ENCODE measurements around the gene EZR. TPM values are rescaled to one million over a fixed set of nuclear protein-coding genes. Genes with fewer than 3 reads are reported as not detected.

EZR gene
- total and polyA plus RNA-seq, 11 donors = 114 to 541 (median 161) TPM

- TF ChIP-seq, protein P1, sequence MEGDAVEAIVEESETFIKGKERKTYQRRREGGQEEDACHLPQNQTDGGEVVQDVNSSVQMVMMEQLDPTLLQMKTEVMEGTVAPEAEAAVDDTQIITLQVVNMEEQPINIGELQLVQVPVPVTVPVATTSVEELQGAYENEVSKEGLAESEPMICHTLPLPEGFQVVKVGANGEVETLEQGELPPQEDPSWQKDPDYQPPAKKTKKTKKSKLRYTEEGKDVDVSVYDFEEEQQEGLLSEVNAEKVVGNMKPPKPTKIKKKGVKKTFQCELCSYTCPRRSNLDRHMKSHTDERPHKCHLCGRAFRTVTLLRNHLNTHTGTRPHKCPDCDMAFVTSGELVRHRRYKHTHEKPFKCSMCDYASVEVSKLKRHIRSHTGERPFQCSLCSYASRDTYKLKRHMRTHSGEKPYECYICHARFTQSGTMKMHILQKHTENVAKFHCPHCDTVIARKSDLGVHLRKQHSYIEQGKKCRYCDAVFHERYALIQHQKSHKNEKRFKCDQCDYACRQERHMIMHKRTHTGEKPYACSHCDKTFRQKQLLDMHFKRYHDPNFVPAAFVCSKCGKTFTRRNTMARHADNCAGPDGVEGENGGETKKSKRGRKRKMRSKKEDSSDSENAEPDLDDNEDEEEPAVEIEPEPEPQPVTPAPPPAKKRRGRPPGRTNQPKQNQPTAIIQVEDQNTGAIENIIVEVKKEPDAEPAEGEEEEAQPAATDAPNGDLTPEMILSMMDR (IDR thresholded peaks at IDR 0.05) = no peak
- no peak for TF ChIP-seq POLR2A (IDR thresholded peaks at IDR 0.05)
- intact Hi-C loops (cut with DNase I) = loop anchor here in 1 of 10 donors (10.0 kb wide), 1 partner anchor 878 kb away; no protein-coding TSS in a partner anchor
- H3K36me3 ChIP-seq = peaks cover 0 to 76% (median 72%) of the 10 kb centered on the region in 9 donors
- no peak for ATAC-seq
- H3K4me3 ChIP-seq = no peak overlapping the region
- no peaks in the 10 kb centered on the region for H3K9me3 ChIP-seq
- H3K27ac ChIP-seq = no peak overlapping the region
- WGBS, 4 donors = 71 to 84% (median 79%) methylated on average over 6 of the region's 6 CpGs
- peaks cover 0 to 25% (median 9%) of the 10 kb centered on the region in 12 donors for H3K4me1 ChIP-seq
- no peaks in the 10 kb centered on the region for H3K27me3 ChIP-seq
- DNase-seq = no peak
Measured at GRCh38 chr6:158786645-158787304, 32.4 kb downstream of the EZR start.

- no peak for DNase-seq
- intact Hi-C loops (cut with DNase I) = loop anchor here in 1 of 10 donors (10.0 kb wide), 1 partner anchor 880 kb away; no protein-coding TSS in a partner anchor
Measured at GRCh38 chr6:158785036-158785435, 34.1 kb downstream of the EZR start.

GRCh38 chr6:158784505-158784904 lies 34.7 kb downstream of the EZR start:
- WGBS, 4 donors = 79 to 89% (median 80%) methylated on average over 6 of the region's 6 CpGs
- Histone ChIP-seq H3K27ac (no peak overlapping the region), H3K36me3 (peaks cover 0 to 99% (median 94%) of the 10 kb centered on the region in 9 donors), H3K4me1 (peaks cover 0 to 6% (median 4%) of the 10 kb centered on the region in 12 donors), H3K27me3 (no peaks in the 10 kb centered on the region), H3K4me3 (no peak overlapping the region), H3K9me3 (no peaks in the 10 kb centered on the region)
- ATAC-seq = no peak
- TF ChIP-seq POLR2A (IDR thresholded peaks at IDR 0.05) = no peak
- TF ChIP-seq, protein P1 (IDR thresholded peaks at IDR 0.05) = no peak
- DNase-seq = no peak
- intact Hi-C loops (cut with DNase I) = loop anchor here in 1 of 10 donors (10.0 kb wide), 1 partner anchor 880 kb away; no protein-coding TSS in a partner anchor

More at GRCh38 chr6:158785036-158785435, 34.1 kb downstream of the EZR start:
- no peak for ATAC-seq
- WGBS, 4 donors = 88 to 96% (median 94%) methylated on average over 12 of the region's 12 CpGs
- Histone ChIP-seq H3K4me3 (no peak overlapping the region), H3K36me3 (peaks cover 0 to 93% (median 90%) of the 10 kb centered on the region in 9 donors), H3K27ac (no peak overlapping the region), H3K9me3 (no peaks in the 10 kb centered on the region), H3K27me3 (no peaks in the 10 kb centered on the region), H3K4me1 (peaks cover 0 to 11% (median 8%) of the 10 kb centered on the region in 12 donors)
- TF ChIP-seq, protein P1 (IDR thresholded peaks at IDR 0.05) = no peak
- TF ChIP-seq POLR2A (IDR thresholded peaks at IDR 0.05) = no peak

GRCh38 chr6:158783851-158784250 lies 35.3 kb downstream of the EZR start:
- Histone ChIP-seq H3K4me3 (no peak overlapping the region), H3K4me1 (peaks cover 0 to 4% (median 0%) of the 10 kb centered on the region in 12 donors), H3K36me3 (peaks cover 0 to 100% (median 97%) of the 10 kb centered on the region in 9 donors), H3K9me3 (no peaks in the 10 kb centered on the region), H3K27me3 (no peaks in the 10 kb centered on the region), H3K27ac (no peak overlapping the region)
- WGBS, 4 donors = 93 to 97% (median 95%) methylated on average over 5 of the region's 5 CpGs
- ATAC-seq (no peak), DNase-seq (no peak)
- intact Hi-C loops (cut with DNase I) = loop anchor here in 1 of 10 donors (10.0 kb wide), 1 partner anchor 881 kb away; no protein-coding TSS in a partner anchor
- TF ChIP-seq, protein P1 (IDR thresholded peaks at IDR 0.05) = no peak
- no peak for TF ChIP-seq POLR2A (IDR thresholded peaks at IDR 0.05)
